ENCODE measurements around the gene FKBP15. TPM values are rescaled to one million over a fixed set of nuclear protein-coding genes. Genes with fewer than 3 reads are reported as not detected.

FKBP15 gene
- polyA plus RNA-seq, 1 of the 3 experiments (the other 2 are of a cell fraction), result 13.9 TPM

- H2AFZ ChIP-seq (ENCODE audit: low read depth), result peak overlapping the region; percentile 92
- 7% methylated on average over 20 of the region's 20 CpGs for WGBS (ENCODE audit: low lambda C conversion rate)
- TF ChIP-seq, protein P1, sequence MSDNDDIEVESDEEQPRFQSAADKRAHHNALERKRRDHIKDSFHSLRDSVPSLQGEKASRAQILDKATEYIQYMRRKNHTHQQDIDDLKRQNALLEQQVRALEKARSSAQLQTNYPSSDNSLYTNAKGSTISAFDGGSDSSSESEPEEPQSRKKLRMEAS (IDR thresholded peaks at IDR 0.05; ENCODE audit: low read depth), result 0 out of 2 replicates have a peak, but pooled peaks have one; percentile 4
- TF ChIP-seq ZBTB33 (IDR thresholded peaks at IDR 0.05; ENCODE audit: borderline replicate concordance, low read depth) (no peak), FOSL2 (IDR thresholded peaks at IDR 0.05; ENCODE audit: borderline replicate concordance, low read depth) (no peak)
- peak overlapping the region; percentile 67 to 76; a peak in 2 of 4 replicates for H3K27ac ChIP-seq (ENCODE audit: low read depth in 2 of 2, low read length in 1 of 2)
- peaks cover 16 to 17% of the 10 kb centered on the region in 2 experiments for H3K4me1 ChIP-seq (ENCODE audit: control insufficient read depth in 1 of 2, insufficient read depth in 2 of 2, low read depth in 1 of 2, low read length in 1 of 2)
- H4K20me1 ChIP-seq (ENCODE audit: insufficient read depth), result no peaks in the 10 kb centered on the region
- POLR2A ChIA-PET, result interaction anchor here (1.1 to 3.1 kb wide), 6 partner anchors 30 to 118 kb away, joined by 3 to 19 read pairs (median 3); partner anchors contain the start of genes CDC26, PRPF4 and WDR31
- no peaks in the 10 kb centered on the region for H3K27me3 ChIP-seq (ENCODE audit: insufficient read depth)
- no peaks in the 10 kb centered on the region for H3K9me3 ChIP-seq
- peaks cover 9 to 10% of the 10 kb centered on the region in 2 experiments for H3K36me3 ChIP-seq (replicated peaks in 1 of 2; ENCODE audit: control insufficient read depth in 1 of 2, insufficient read depth in 2 of 2, low read length in 1 of 2)
- no peaks in the 10 kb centered on the region for H3K9me2 ChIP-seq
- peak overlapping the region; percentile 96 to 98 for H3K4me3 ChIP-seq (ENCODE audit: low read depth in 2 of 2, low read length in 1 of 2)
- peak; percentile 22 for DNase-seq
- CTCF ChIA-PET, result interaction anchor here (1.0 to 4.1 kb wide), 5 partner anchors 11 to 110 kb away, joined by 3 to 19 read pairs (median 5); partner anchors contain the start of genes CDC26 and PRPF4
- H3F3A ChIP-seq (replicated peaks; ENCODE audit: insufficient read depth), result peaks cover 7% of the 10 kb centered on the region
- peak overlapping the region; percentile 95 for H3K4me2 ChIP-seq
- H3K79me2 ChIP-seq (ENCODE audit: insufficient read depth), result peaks cover 70% of the 10 kb centered on the region
- peak overlapping the region; percentile 82 for H3K9ac ChIP-seq
These were observed 864 bp upstream of the FKBP15 start for GRCh38 chr9:113221800-113222481.

- no peak for DNase-seq
- WGBS (ENCODE audit: low lambda C conversion rate), result 4% methylated on average over 11 of the region's 11 CpGs
- CTCF ChIA-PET, result interaction anchor here (2.9 to 4.1 kb wide), 2 partner anchors 54 to 108 kb away, joined by 12 to 19 read pairs; partner anchors contain the start of genes CDC26 and PRPF4
These were observed 542 bp downstream of the FKBP15 start for GRCh38 chr9:113220467-113221002.

More at GRCh38 chr9:113220467-113221002, 542 bp downstream of the FKBP15 start:
- Histone ChIP-seq H3K4me2 (peak overlapping the region; percentile 92), H2AFZ (ENCODE audit: low read depth) (peak overlapping the region; percentile 95), H3K27me3 (ENCODE audit: insufficient read depth) (no peaks in the 10 kb centered on the region), H3K36me3 (replicated peaks in 1 of 2; ENCODE audit: control insufficient read depth in 1 of 2, insufficient read depth in 2 of 2, low read length in 1 of 2) (peaks cover 9 to 10% of the 10 kb centered on the region in 2 experiments), H3K27ac (ENCODE audit: low read depth in 2 of 2, low read length in 1 of 2) (peak overlapping the region; percentile 70 to 80), H4K20me1 (ENCODE audit: insufficient read depth) (no peaks in the 10 kb centered on the region), H3K4me3 (ENCODE audit: low read depth in 2 of 2, low read length in 1 of 2) (peak overlapping the region; percentile 96 to 98), H3K9me2 (no peaks in the 10 kb centered on the region), H3K9me3 (no peaks in the 10 kb centered on the region), H3F3A (replicated peaks; ENCODE audit: insufficient read depth) (peaks cover 7% of the 10 kb centered on the region), H3K4me1 (ENCODE audit: control insufficient read depth in 1 of 2, insufficient read depth in 2 of 2, low read depth in 1 of 2, low read length in 1 of 2) (peaks cover 16 to 17% of the 10 kb centered on the region in 2 experiments), H3K79me2 (ENCODE audit: insufficient read depth) (peaks cover 82% of the 10 kb centered on the region), H3K9ac (peak overlapping the region; percentile 71)
- POLR2A ChIA-PET, result interaction anchor here (1.5 to 3.1 kb wide), 3 partner anchors 34 to 55 kb away, joined by 3 to 19 read pairs (median 15); partner anchors contain the start of genes CDC26 and PRPF4
- no peak for TF ChIP-seq JUND (IDR thresholded peaks at IDR 0.05)
- no peak for TF ChIP-seq SMC3 (IDR thresholded peaks at IDR 0.05; ENCODE audit: low read depth, low read length)
- TF ChIP-seq SIN3A (IDR thresholded peaks at IDR 0.05; ENCODE audit: borderline replicate concordance, low read depth, low read length), result no peak
- no peak for TF ChIP-seq EP300 (IDR thresholded peaks at IDR 0.05; ENCODE audit: borderline replicate concordance in 1 of 2, low read depth in 1 of 2, low read length in 1 of 2)
- TF ChIP-seq FOXM1 (IDR thresholded peaks at IDR 0.05; ENCODE audit: low read depth), result no peak
- no peak for TF ChIP-seq MEF2A (IDR thresholded peaks at IDR 0.05; ENCODE audit: borderline replicate concordance, low read depth)
- no peak for TF ChIP-seq RCOR1 (IDR thresholded peaks at IDR 0.05; ENCODE audit: low read length)
- no peak for TF ChIP-seq NRF1 (IDR thresholded peaks at IDR 0.05; ENCODE audit: low read depth, low read length)
- no peak for TF ChIP-seq YY1 (IDR thresholded peaks at IDR 0.05; ENCODE audit: low read depth)

Data from SK-N-SH (cell line).